ENCODE measurements around the gene RASA1. TPM values are rescaled to one million over a fixed set of nuclear protein-coding genes. Genes with fewer than 3 reads are reported as not detected.

The RASA1 gene
- total and polyA plus RNA-seq, 2 donors from 2014 or later, result 9.9 to 25.5 TPM

DNA sequence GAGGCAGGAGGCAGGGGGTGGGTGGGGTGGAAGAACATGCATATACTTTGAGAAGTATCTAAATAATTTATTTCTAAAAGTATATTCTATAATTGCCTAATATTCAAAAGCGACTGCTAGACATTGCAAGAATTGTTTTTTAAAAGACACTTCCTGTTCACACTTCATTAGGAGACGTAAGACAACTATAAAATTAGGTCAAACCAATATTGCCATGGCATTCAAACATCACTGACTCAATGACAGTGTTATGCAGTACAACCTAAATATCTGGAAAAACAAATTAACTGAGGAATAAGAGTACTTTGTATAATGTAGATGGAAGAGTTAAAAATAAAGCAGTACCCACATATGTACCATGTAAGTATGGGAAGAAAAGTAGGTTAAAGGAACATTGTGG, 140.5 kb downstream of the RASA1 start:
- H3K9ac ChIP-seq (ENCODE audit: low read length in 3 of 3), result no peak overlapping the region
- DNase-seq (no peak), FAIRE-seq (no peak)
- intact Hi-C loops (cut with DNase I), result no loop called here
- H3K9me3 ChIP-seq (ENCODE audit: control insufficient read depth in 2 of 3, insufficient read depth in 1 of 3, low read length in 3 of 3), result no peaks in the 10 kb centered on the region
- H3K36me3 ChIP-seq (ENCODE audit: control insufficient read depth in 2 of 3, insufficient read depth in 3 of 3, low read length in 3 of 3), result peaks cover 0 to 61% (median 33%) of the 10 kb centered on the region in 3 donors
- H3K27ac ChIP-seq (ENCODE audit: low read depth in 2 of 2, low read length in 2 of 2), result no peak overlapping the region
- H3K27me3 ChIP-seq (ENCODE audit: control insufficient read depth, insufficient read depth, low read length), result no peaks in the 10 kb centered on the region
- no peak overlapping the region for H3K4me3 ChIP-seq (ENCODE audit: low read length in 3 of 3)
- TF ChIP-seq CTCF (IDR thresholded peaks at IDR 0.05; ENCODE audit: borderline replicate concordance, extremely low read depth, insufficient read depth), result no peak
- H3K4me1 ChIP-seq (ENCODE audit: control insufficient read depth in 2 of 3, insufficient read depth in 2 of 3, low read depth in 1 of 3, low read length in 3 of 3), result peaks cover 0 to 5% (median 0%) of the 10 kb centered on the region in 3 donors

DNA sequence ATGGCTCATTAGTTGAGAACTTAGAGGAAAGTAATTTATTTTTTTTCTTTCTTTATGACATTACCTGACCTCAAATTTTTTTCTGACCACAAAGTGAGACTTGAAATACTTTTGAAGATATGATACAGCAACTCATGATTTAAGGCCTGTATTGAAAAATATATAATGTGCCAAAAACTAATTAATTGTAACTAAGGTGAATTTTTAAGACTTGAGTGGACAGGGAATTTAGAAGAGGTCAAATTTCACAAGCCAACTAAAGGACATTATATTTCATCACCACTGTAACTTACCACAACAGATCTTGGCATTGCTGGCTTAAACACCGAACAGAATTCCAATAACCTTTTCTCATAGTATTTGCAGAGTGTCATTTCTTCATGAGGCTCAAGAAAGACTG, 143.2 kb downstream of the RASA1 start:
- H3K4me1 ChIP-seq (ENCODE audit: control insufficient read depth in 2 of 3, insufficient read depth in 2 of 3, low read depth in 1 of 3, low read length in 3 of 3), result peaks cover 0 to 5% (median 0%) of the 10 kb centered on the region in 3 donors
- peak overlapping the region in 1 of 3 donors; percentile 99 for H3K4me3 ChIP-seq (ENCODE audit: low read length in 3 of 3)
- DNase-seq (no peak), FAIRE-seq (no peak)
- TF ChIP-seq CTCF (IDR thresholded peaks at IDR 0.05; ENCODE audit: borderline replicate concordance, extremely low read depth, insufficient read depth), result no peak
- no peak overlapping the region for H3K27ac ChIP-seq (ENCODE audit: low read depth in 2 of 2, low read length in 2 of 2)
- H3K36me3 ChIP-seq (ENCODE audit: control insufficient read depth in 2 of 3, insufficient read depth in 3 of 3, low read length in 3 of 3), result peaks cover 0 to 40% (median 17%) of the 10 kb centered on the region in 3 donors
- H3K27me3 ChIP-seq (ENCODE audit: control insufficient read depth, insufficient read depth, low read length), result no peaks in the 10 kb centered on the region
- no peak overlapping the region for H3K9ac ChIP-seq (ENCODE audit: low read length in 3 of 3)
- no peaks in the 10 kb centered on the region for H3K9me3 ChIP-seq (ENCODE audit: control insufficient read depth in 2 of 3, insufficient read depth in 1 of 3, low read length in 3 of 3)
- intact Hi-C loops (cut with DNase I), result no loop called here

- FAIRE-seq, result no peak
- Histone ChIP-seq H3K27ac (ENCODE audit: low read depth in 2 of 2, low read length in 2 of 2) (peak overlapping the region; percentile 95 to 96), H3K9ac (ENCODE audit: low read length in 3 of 3) (peak overlapping the region; percentile 88 to 99 (median 98)), H3K36me3 (ENCODE audit: control insufficient read depth in 2 of 3, insufficient read depth in 3 of 3, low read length in 3 of 3) (peaks cover 0 to 34% (median 16%) of the 10 kb centered on the region in 3 donors), H3K4me3 (ENCODE audit: low read length in 3 of 3) (peak overlapping the region; percentile 99 to 100 (median 100)), H3K9me3 (ENCODE audit: control insufficient read depth in 2 of 3, insufficient read depth in 1 of 3, low read length in 3 of 3) (no peaks in the 10 kb centered on the region), H3K4me1 (ENCODE audit: control insufficient read depth in 2 of 3, insufficient read depth in 2 of 3, low read depth in 1 of 3, low read length in 3 of 3) (peaks cover 0 to 5% (median 0%) of the 10 kb centered on the region in 3 donors), H3K27me3 (ENCODE audit: control insufficient read depth, insufficient read depth, low read length) (no peaks in the 10 kb centered on the region)
- no peak for DNase-seq
- no peak for TF ChIP-seq CTCF (IDR thresholded peaks at IDR 0.05; ENCODE audit: borderline replicate concordance, extremely low read depth, insufficient read depth)
- intact Hi-C loops (cut with DNase I), result no loop called here
Measured at GRCh38 chr5:87411586-87411972, 143.9 kb downstream of the RASA1 start.
